HG03280 (cell line): ENCODE measurements around the gene E2F4.
A peak's percentile ranks its signal among the peaks of the same experiment; 100 is the strongest.

ENCODE experiments used
- ATAC-seq: cut with Tn5 transposase; IDR thresholded peaks from one replicate; pipeline ENCODE4 v1.9.1; 2021; ENCODE audit warnings: mild to moderate bottlenecking, moderate library complexity; ENCODE audit not compliant: unreplicated experiment

E2F4 gene

GRCh38 chr16:67230809-67231660 is 39.1 kb downstream of the E2F4 start:
- no peak for ATAC-seq

GRCh38 chr16:67233596-67233995 is 41.6 kb downstream of the E2F4 start:
- no peak for ATAC-seq

GRCh38 chr16:67234180-67234597 is 42.2 kb downstream of the E2F4 start:
- ATAC-seq = no peak

GRCh38 chr16:67235816-67236562 is 44.0 kb downstream of the E2F4 start:
- no peak for ATAC-seq

- peak; percentile 47 for ATAC-seq
Measured at GRCh38 chr16:67236563-67237395, 44.8 kb downstream of the E2F4 start.

GRCh38 chr16:67237396-67238277 is 45.7 kb downstream of the E2F4 start:
- ATAC-seq = no peak

- no peak for ATAC-seq
Measured at GRCh38 chr16:67238278-67238575, 46.3 kb downstream of the E2F4 start.

GRCh38 chr16:67238806-67239470 is 47.0 kb downstream of the E2F4 start:
- ATAC-seq = no peak

GRCh38 chr16:67240506-67240905 is 48.6 kb downstream of the E2F4 start:
- ATAC-seq = no peak

GRCh38 chr16:67241008-67241900 is 49.3 kb downstream of the E2F4 start:
- ATAC-seq = no peak

GRCh38 chr16:67242138-67242730 is 50.3 kb downstream of the E2F4 start:
- ATAC-seq = no peak

- no peak for ATAC-seq
Measured at GRCh38 chr16:67243481-67243880, 51.5 kb downstream of the E2F4 start.

GRCh38 chr16:67244387-67245185 is 52.6 kb downstream of the E2F4 start:
- ATAC-seq = peak; percentile 35

- no peak for ATAC-seq
Measured at GRCh38 chr16:67245186-67245585, 53.2 kb downstream of the E2F4 start.

GRCh38 chr16:67245674-67246080 is 53.7 kb downstream of the E2F4 start:
- no peak for ATAC-seq

- peak; percentile 21 for ATAC-seq
Measured at GRCh38 chr16:67246081-67246755, 54.3 kb downstream of the E2F4 start.

GRCh38 chr16:67246756-67247191 is 54.8 kb downstream of the E2F4 start:
- ATAC-seq = peak; percentile 17
